ENCODE measurements around the gene ANKMY1.
"Not testable (repeated sequence)": the region's sequence is repeated elsewhere in the genome, so short reads cannot be mapped to it uniquely, and the experiment has no call there.

ANKMY1 gene

DNA sequence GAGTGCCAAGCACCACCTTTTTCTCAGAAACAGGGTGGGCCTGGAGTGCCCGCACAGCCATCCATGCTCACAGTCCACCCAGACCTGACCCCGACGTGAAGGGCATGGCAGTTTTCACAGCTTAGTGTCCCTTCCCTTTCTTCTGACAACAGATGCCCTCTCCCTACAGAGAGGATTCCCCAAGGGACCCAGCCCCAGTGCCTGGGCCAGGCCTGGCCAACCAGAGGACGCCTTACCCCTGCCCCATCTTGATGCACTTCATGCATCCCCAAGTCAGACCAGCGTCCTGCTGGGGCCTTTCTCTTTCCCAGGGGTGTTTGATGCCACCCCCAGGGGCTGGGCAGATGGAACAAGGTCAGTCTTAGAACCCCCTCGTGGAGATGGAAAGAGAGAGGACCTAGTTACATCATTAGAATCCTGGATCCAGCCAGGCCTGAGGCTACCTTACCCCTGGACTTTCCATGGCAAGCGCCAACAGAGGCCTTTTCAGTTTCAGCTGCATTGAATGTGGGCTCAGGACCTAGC is 3.8 kb downstream of the ANKMY1 start:
- FAIRE-seq: no peak

DNA sequence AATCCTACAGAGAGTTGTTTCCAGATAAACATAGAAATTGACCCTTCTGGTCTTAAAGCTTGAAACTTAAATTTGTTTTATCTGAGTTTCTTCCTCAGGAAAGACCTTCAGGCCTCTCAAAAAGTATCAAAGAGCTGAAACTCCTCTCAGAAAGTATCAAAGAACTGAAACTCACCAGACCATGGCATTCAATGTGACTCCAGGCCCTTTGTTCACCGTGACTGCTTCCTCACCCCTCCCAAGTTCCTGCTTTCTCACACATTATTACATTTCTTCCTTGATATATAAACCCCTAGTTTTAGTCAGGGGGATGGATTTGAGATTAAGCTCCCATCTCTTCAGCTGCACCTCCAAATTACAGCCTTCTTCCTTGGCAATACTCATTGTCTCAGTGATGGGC is 6.0 kb downstream of the ANKMY1 start:
- FAIRE-seq: no peak

DNA sequence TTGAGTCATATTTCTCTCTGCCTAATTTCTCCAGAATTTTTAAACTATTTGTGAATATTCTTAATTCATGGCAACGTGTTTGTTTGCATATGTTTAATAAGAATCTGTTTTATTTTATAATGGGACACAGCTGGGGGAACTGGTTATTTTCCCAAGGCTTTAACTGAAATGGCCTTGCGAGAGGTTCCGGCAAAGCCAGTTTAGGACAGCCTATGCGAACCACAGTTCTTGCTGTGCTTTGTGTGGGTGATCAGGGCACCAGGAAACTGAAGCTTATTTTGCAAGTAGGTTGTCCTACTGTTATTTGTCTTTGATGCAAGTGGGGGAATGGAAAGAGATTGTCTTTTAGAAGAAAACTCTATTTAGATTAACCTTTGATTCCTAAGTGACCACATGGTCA is 6.5 kb downstream of the ANKMY1 start:
- FAIRE-seq: no peak

DNA sequence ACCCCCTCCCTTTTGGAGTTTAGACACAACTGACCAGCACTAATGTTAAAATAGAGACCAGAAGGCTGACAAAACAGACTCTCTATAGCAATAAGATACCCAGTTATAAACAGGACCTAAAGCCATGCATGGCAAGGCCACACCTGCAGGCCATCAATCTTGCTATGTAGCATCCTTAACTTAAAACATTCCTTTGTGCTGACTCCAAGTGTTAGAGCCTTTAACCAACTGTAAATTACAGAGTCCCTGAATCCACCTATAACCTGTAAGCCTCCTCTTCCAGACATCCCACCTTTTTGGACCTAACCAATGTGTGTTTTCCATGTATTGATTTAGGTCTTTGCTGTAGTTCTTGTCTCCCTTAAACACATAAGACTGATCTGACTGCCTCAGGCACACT is 17.9 kb downstream of the ANKMY1 start:
- FAIRE-seq: no peak

DNA sequence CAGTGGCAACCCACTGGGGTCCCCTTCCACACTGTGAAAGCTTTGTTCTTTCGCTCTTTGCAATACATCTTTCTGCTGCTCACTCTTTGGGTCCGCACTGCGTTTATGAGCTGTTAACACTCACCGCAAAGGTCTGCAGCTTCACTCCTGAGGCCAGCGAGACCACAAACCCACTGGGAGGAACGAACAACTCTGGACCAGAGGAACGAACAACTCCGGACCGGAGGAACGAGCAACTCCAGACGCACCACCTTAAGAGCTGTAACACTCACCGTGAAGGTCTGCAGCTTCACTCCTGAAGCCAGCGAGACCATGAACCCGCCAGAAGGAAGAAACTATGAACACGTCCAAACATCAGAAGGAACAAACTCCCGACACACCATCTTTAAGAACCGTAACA is 18.7 kb downstream of the ANKMY1 start:
- FAIRE-seq: not testable (repeated sequence)

DNA sequence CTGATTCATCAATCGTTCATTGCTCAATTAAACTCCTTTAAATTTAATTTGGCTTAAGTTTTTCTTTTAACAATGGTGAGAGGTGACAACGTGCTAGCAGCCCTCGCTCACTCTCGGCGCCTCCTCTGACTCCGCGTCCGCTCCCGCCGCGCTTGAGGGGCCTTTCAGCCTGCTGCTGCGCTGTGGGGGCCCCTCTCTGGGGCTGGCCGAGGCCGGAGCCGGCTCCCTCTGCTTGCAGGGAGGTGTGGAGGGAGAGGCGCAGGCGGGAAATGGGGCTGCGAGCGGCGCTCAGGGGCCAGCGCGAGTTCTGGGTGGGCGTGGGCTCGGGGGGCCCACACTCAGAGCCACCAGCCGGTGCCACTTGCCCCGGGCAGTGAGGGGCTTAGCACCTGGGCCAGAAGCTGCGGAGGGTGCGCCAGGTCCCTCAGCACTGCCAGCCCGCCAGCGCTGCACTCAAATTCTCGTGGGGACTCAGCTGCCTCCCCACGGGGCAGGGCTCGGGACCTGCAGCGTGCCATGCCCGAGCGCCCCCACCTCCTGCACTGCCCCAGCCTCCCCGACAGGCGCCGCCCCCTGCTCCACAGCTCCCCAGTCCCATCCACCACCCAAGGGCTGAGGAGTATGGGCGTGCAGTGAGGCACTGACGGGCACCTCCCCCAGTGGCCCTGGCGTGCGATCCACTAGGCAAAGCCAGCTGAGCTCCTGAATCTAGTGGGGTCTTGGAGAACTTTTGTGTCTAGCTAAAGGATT is 19.6 kb downstream of the ANKMY1 start:
- FAIRE-seq: no peak

DNA sequence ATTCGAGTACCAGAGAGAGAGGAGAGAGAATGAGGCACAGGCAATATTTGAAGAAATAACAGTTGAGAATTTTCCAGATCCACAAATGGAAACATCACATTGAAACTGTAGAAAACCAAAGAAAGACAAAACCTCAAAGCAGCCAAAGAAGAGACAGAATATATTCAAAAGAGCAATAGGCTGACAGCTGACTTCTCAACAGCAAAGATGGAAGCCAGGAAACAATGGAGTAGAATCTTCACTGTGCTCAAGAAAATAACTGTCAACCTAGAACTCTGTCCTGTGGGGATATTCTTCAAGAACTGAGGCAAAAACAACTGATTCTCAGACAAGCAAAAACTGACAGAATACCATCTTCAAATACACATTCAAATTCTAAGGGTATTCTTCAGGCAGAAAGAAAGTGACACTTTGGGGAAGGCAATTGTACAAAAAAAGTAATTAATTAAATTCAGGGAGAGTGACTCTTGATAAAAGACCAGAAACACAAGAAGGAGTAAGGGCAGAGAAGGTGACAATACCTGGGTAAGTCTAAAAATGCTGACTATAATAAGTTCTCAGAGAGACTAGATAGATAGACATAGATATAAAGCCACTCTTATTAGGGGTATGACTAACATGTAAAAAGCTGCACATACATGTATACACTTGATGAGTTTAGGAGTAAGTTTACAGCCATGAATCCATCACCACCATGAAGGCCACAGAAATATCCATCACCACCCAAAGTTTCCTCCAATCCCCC is 25.6 kb downstream of the ANKMY1 start:
- no peak for FAIRE-seq

DNA sequence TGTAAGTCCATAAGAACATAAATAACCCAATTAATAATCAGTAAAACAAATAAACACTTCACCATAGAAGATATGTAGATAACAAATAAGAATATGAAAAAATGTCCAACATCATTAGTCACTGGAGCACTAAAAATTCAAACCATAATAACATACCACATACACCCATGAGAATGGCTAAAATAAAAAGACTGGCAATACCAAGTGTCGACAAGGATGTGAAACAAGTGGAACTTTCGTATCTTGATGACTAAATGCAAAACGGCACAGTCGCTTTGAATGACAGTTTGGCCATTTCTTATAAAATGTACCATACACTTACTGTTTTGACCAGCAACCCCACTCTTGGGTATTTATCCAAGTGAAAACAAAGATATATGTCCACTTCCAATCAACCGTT is 26.8 kb downstream of the ANKMY1 start:
- FAIRE-seq: no peak

DNA sequence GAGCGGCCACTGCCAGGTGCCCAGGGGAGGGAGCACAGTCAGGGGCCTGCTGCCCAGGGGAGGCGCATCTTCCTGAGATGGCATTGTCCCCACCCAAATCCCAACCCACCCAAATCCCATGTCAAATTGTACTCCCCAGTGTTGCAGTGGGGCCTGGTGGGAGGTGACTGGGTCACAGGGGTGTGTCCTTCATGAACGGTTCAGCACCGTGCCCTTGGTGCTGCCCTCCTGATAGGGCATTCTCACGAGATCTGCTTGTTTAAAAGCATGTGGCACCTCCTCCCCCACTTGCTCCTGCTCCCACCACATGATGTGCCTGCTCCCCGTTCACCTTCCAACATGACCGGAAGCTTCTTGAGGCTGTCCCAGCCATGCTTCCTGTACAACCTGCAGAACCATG is 27.6 kb downstream of the ANKMY1 start:
- no peak for FAIRE-seq

DNA sequence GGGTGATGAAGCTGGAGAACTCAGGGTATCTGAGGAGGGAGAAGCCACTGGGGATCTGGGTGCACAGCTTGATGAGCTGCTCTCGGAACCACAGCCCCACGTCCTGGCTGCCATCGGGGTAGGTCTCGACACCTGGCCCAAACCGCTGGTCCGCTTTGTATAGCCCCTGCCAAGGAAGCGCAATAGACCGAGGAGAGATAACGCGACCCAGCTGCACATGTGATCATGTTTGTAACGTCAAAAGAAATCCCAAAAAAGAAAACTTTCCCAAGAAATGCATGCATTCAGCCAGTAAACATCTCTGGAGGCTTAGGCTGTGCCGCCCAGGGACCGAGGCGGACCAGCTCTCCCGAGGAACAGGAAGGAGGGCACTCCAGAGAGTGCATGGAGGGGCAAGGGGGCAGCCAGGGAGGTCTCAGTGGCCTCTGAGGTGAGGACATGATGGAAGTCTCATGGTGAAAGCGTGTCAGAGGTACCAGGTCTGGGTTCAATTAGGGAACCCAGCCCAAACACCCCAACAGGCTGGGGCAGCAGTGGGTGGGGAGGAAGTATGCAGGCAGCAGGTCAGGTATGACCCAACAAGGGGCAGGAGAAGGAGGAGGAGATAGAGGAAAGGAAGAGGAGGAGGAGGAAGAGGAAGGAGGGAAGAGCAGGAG is 28.3 kb downstream of the ANKMY1 start:
- no peak for FAIRE-seq

DNA sequence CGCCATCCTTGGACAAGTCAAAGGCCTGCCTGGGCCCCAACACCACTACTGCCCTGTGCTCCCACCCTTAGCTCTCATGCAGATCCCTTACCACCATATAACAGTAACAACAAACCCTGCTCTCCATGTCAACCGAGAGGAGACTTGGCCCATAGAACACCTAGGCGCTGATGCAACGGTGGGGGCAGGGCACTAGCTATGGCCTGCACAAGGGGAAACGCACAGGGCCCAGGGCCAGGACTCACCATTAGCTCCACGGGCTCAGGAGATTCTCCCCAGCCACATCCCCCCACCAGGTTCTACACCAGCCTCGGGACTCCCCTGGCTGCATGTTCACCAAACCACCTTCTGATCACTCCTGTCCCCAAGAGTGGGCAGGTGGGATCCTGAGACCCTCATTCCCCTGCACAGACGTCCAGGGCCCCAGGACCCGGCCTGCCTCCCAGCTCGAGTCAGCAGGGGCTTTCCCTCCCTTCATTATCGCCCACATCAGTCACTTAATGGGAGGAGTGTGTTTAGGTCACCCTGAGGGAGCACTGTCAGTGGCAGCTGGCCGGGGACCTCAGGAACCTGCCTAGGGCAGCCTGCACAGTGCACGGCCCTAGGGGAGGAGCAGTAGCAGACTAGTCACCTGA is 29.3 kb downstream of the ANKMY1 start:
- FAIRE-seq: no peak

DNA sequence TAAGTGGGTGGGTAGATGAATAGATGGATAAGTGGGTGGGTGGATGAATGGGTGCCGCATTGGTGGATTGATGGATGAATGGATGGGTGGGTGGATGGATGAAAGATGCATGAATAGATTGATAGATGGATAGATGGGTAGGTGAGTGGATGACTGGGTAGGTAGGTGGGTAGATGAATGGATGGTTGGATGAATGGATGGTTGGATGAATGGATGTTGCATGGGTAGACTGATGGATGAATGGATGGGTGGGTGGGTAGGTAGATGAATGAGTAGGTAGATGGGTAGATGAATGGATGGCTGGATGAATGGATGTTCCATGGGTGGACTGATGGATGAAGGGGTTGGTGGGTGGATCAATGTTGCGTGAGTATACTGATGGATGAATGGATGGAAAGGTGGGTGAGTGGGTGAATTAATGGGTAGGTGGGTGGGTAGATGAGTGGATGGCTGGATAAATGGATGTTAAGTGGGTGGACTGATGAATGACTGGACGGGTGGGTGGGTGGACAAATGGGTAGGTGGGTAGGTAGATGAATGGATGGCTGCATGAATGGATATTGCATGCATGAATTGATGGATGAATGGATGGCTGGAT is 30.5 kb downstream of the ANKMY1 start:
- FAIRE-seq: no peak

DNA sequence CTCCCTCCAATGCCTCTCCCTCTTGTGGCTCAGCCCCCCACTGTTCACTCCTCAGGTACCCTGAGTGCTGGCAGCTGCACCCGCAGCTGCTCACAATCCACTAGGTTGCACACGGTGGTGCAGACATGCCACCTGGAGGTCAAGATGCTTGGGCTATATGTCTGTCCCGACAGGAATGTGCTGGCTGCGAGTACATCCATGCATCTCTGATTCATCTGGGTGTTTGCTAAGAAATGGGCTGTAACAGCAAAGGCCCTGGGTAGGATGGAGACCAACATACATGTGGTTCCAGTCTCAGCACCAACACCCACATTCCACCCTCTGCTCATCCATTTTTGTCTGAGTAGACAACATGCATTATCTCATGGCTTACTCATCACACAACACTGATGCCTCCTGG is 31.3 kb downstream of the ANKMY1 start:
- no peak for FAIRE-seq

DNA sequence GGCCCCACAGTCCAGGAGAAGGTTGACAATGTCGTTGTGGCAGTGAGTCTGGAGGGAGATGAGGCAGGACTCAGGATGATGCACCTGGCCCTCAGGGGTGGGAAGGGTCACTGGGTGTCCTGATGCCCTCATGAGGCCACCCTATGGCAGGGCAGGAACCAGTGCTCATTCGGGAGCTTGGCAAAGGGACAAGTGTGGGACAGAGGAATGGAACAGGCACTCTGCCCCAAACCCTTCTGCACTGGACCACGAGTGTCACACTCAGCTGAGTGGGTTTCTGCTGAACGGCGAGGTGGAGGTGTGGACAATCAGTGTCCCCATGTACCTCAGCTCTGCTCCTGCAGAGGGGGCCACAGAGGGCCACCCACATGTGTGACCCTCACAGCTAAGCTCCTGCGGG is 32.0 kb downstream of the ANKMY1 start:
- FAIRE-seq: no peak

DNA sequence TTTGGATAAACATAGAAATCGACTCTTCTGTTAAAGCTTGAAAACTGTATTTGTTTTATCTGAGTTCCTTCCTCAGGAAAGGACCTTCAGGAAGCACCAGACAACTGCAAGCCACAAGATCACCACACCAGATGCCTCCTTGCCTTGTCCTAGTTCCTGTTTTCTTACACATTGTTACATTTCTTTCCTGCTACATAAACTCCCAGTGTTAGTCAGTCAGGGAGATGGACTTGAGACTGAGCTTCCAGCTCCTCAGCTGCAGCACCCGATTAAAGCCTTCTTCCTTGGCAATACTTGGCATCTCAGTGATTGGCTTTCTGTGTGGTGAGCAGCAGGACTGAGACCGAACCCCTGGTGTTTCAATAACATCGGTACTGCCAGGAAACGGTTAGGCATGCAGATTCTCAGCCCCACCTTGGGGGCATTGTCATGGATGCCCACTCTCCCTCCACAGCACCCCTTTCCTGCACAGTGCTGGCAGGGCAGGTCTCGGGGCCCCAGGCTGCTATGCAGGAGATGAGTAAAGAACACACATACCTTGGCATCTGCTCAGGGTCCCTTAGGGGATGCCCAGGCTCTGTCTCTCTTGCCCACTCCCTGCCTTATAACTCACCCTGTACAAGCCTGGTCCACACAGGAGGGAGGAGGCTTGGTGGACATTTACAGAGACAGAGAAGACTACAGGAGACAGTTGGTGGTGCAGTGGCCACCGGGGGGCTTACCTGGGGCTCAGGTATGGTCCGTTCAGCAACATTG is 32.6 kb downstream of the ANKMY1 start:
- FAIRE-seq: no peak

DNA sequence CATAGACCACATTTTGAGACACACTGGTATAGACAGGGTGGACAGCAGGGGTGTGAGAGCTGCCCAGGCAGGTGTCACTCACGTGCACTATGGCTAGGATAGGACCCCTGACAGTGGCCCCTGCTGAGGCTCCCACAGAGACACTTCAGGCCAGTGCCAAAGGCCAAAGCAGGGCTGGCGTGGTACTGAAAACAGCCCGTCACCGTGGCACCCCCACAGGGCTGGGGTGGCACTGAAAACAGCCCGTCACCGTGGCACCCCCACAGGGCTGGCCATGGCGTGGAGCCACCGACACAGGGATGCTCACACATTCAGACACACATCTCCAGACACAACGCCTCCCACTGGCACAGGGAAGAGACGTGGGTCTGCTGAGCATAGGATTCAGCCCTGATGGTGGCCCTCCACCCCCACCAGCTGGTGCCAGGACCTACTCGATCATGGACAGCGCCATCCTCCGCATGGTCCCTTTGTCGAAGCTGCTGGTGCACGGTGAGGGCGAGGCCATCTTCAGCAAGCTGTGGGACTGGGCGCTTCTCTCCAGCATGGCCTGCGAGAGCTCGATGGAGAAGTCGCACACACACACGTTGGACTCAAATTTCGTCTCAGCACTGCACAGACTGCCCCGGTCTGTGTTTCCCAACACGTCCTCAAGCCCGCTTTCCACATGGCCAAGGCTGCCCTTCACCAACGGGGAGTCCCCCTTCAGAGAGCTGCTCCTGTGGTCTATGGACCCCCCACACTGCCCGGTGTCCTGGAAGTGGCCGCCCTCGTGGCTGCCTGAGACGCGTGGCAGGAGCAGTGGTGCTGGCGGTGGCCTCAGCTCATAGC is 34.1 kb downstream of the ANKMY1 start:
- FAIRE-seq: no peak

DNA sequence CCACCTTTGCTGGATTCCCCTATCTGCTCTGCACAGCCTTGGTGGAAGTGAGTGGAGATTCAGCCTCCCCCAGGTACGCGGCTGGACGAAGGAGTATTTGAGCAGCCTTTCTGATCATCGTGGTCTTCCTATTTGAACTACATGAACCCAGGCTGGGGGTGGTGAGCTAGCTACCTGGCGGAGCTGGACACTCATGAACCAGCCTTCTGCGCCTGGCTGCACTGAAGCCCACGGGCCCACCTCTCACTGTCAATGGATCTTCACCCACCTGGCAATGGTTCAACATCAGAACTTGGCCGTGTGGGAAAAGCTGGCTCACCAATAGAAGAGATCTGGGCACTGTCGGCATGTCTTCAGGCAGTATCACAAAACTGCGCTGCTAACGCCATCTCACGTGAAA is 35.4 kb downstream of the ANKMY1 start:
- FAIRE-seq: no peak

DNA sequence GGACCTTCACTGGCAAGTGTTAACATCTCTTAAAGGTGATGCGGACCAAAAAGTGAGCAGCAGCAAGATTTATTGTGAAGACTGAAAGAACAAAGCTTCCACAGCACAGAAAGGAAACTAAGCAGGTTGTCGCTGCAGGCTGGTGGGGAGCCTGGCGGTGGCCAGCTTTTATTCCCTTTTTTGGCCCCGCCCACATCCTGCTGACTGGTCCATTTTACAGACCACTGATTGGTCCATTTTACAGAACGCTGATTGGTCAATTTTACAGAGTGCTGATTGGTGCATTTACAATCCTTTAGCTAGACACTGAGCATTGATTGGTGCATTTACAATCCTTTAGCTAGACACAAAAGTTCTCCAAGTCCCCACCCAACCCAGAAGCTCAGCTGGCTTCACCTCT is 35.9 kb downstream of the ANKMY1 start:
- FAIRE-seq: not testable (repeated sequence)

DNA sequence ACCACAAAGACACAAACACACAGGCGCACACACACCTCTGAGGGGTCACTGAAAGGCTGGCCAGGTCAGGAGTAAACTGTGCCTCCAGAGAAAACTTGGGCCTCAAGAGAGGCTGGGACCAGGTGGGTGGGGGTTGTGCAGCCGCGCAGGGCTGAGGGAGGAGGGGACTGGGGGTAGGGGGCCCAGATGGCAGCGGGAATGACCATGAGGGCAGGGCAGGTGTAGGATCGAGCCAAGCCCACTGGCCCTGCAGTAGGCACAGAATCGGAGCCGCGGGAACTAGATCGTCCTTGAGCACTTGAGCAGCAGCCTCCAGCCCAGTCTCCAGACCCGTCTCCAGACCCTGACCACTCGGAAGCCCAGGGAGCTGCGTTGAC is 36.8 kb downstream of the ANKMY1 start:
- FAIRE-seq: no peak

DNA sequence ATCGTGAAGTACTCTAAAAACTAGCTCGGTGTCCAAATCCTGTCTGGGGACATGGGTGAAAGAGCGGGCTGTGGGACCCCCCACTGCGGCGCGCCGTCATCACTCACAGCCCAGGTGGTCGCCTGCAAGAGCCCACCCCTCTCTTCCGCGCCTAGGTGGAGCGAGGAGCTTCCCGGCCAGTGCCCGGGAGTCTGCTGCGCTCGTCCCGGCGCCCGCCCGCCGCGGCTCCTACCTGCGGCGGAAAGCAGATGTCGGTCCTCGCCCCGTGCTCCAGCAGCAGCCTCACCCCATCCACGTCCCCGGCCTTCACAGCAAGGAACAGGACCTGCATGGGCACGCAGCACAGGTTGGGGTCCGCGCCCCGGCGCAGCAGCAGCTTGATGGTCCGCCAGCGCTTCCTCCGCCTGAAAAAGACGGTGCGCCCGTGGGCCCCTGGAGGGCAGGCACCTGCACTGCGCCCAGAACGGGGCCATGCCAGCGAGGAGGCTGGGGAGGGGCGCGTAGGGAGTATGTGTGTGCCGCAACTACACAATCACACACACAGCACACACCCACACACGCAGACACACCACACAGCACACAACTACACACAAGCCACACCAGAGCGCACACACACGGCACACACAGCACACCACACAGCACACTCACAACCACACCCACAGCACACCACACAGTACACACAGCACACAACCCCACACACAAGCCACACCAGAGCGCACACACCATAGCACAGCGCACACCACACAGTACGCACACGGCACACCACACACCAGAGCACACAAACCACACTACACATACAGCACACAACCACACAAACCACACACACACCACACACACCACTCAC is 37.4 kb downstream of the ANKMY1 start:
- no peak for FAIRE-seq

Data from G401.6 (cell line).